Measurements from ENCODE around the gene RIMBP2.

RIMBP2 gene

DNA sequence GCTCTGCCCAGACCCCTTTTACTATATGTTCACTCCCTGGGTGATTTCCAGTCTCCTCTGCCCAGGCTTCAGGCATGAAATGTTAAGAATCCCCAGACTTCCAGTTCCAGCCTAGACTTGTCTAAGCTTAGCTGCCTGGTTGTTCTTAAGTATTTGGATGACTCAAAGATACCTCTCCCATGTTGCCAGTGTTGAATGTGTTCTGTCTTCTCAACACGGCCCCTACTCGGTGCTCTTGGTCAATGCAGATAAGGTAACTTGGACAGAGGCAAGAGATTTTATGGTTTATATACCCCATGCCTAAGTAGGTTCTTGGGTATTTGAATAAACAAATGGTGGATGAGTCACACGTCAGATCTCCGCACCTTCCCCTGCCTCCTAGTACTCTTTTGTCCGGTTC lies 364.8 kb downstream of the RIMBP2 start:
- H3K9me3 ChIP-seq = no peaks in the 10 kb centered on the region
- no peak overlapping the region for H3K4me2 ChIP-seq
- H3K9ac ChIP-seq = no peak overlapping the region
- H4K20me1 ChIP-seq = no peaks in the 10 kb centered on the region
- H3K27ac ChIP-seq = no peak overlapping the region
- no peak overlapping the region for H3K4me3 ChIP-seq
- H3K4me1 ChIP-seq = peaks cover 2% of the 10 kb centered on the region
- H3K36me3 ChIP-seq = no peaks in the 10 kb centered on the region
- H3K27me3 ChIP-seq = no peaks in the 10 kb centered on the region
- no peak for TF ChIP-seq Cebpa-rat (IDR thresholded peaks at IDR 0.05)

DNA sequence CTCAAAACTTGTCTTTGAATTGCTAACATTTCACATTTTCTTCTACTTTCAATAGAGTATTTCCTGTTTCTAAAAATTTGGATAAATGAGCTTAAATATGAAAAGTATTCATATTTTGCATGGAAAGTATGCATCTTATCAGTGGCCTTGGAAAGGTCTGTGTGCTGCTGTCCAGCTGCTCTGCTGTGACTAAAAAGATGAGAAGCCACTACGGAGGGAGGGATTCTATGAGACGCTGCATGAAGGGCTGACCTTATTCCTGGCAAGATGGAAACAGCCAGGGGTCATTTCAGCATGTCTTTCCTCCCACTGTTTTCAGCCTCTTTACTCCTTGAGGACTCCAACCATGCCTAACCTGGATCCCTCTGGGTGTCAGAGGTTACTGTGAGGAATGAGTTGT lies 365.4 kb downstream of the RIMBP2 start:
- Histone ChIP-seq H3K4me2 (no peak overlapping the region), H3K4me3 (no peak overlapping the region), H3K27ac (no peak overlapping the region), H3K4me1 (no peaks in the 10 kb centered on the region), H3K27me3 (no peaks in the 10 kb centered on the region), H3K36me3 (no peaks in the 10 kb centered on the region), H3K9ac (no peak overlapping the region), H4K20me1 (no peaks in the 10 kb centered on the region), H3K9me3 (no peaks in the 10 kb centered on the region)
- no peak for TF ChIP-seq Cebpa-rat (IDR thresholded peaks at IDR 0.05)

DNA sequence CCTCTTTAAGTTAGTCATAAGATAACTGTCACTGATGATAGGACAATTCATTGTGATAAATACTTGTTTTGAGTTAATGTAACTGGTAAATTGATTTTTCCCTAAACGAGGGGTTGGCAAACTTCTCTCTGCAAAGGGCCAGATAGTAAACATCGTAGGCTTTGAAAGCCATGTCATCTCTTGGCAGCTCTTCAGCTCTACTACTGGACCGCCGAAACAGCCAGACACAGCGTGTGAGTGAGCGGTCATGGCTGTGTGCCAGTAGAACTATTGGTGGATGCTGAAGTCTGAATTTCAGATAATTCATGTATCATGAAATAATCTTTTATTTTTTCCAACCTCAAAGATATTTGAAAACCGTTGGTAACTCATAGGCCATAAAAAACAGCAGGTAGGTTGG lies 368.5 kb downstream of the RIMBP2 start:
- no peaks in the 10 kb centered on the region; the same call in 1 of the 2 replicates for H3K9me3 ChIP-seq

More for the DNA sequence above, 368.5 kb downstream of the RIMBP2 start:
- Histone ChIP-seq H3K36me3 (no peaks in the 10 kb centered on the region), H4K20me1 (no peaks in the 10 kb centered on the region), H3K27ac (no peak overlapping the region), H3K4me2 (no peak overlapping the region), H3K4me3 (no peak overlapping the region), H3K27me3 (no peaks in the 10 kb centered on the region), H3K9ac (no peak overlapping the region), H3K4me1 (no peaks in the 10 kb centered on the region)
- no peak for TF ChIP-seq Cebpa-rat (IDR thresholded peaks at IDR 0.05)

All from BLaER1 (cell line).